HepG2 (cell line): ENCODE measurements around the gene MSANTD2. TPM values are rescaled to one million over a fixed set of nuclear protein-coding genes. Genes with fewer than 3 reads are reported as not detected.

Source experiments
- BATF2 ChIP-seq: sonication (generic); formaldehyde crosslinking; IDR thresholded peaks from 2 replicates; pipeline ENCODE4 v1.8.0; 2022; ENCODE audit warnings: mild to moderate bottlenecking, missing genetic modification reagents, moderate library complexity
- KAT8 ChIP-seq: IDR thresholded peaks from 2 replicates; pipeline ENCODE4 v1.6.1; 2016; ENCODE audit warnings: missing genetic modification reagents, missing compliant biosample characterization
- RBM39 ChIP-seq: fragments of 200-400 bp; formaldehyde crosslinking; IDR thresholded peaks from one replicate; pipeline ENCODE4 v1.6.1; 2018; ENCODE audit warnings: antibody characterized with exemption, mild to moderate bottlenecking, low read depth, low read length; ENCODE audit not compliant: poor library complexity, severe bottlenecking
- SETDB1 ChIP-seq: sonication (generic); formaldehyde crosslinking; IDR thresholded peaks from 2 replicates; pipeline ENCODE4 v1.5.1; 2020; ENCODE audit warnings: missing genetic modification reagents, mild to moderate bottlenecking, borderline replicate concordance
- SNAPC2 ChIP-seq: sonication (generic); formaldehyde crosslinking; IDR thresholded peaks from 2 replicates; pipeline ENCODE4 v1.8.1; 2022; ENCODE audit warnings: mild to moderate bottlenecking, missing genetic modification reagents
- SRF ChIP-seq: IDR thresholded peaks from 2 replicates; pipeline ENCODE4 v1.6.1; 2011; ENCODE audit warnings: mild to moderate bottlenecking, low read depth, low read length, moderate library complexity
- UBTF ChIP-seq: sonication (generic); formaldehyde crosslinking; IDR thresholded peaks from 2 replicates; pipeline ENCODE4 v1.4.0; 2020; ENCODE audit warnings: mild to moderate bottlenecking, missing genetic modification reagents
- ZBTB34 ChIP-seq: sonication (generic); formaldehyde crosslinking; IDR thresholded peaks from 2 replicates; pipeline ENCODE4 v1.8.0; 2022; ENCODE audit warnings: mild to moderate bottlenecking, missing genetic modification reagents
- ZNF432 ChIP-seq: sonication (generic); formaldehyde crosslinking; IDR thresholded peaks from 2 replicates; pipeline ENCODE4 v1.5.0; 2020; ENCODE audit warnings: missing genetic modification reagents, mild to moderate bottlenecking, borderline replicate concordance
- ZNF574 ChIP-seq: sonication (generic); formaldehyde crosslinking; IDR thresholded peaks from 2 replicates; pipeline ENCODE4 v1.4.0; 2020; ENCODE audit warnings: missing genetic modification reagents
- ZSCAN29 ChIP-seq: sonication (generic); formaldehyde crosslinking; conservative IDR thresholded peaks from 2 replicates; pipeline ENCODE4 v1.4.0; 2020; ENCODE audit warnings: mild to moderate bottlenecking, missing genetic modification reagents
- polyA plus RNA-seq, 8 experiments: library from polyadenylated mRNA; depleted of rRNA in 3 of 8; stranded (reverse) in 7 of 8; unstranded in 1 of 8; fragments of >200 nt; fragmentation: Illumina TruSeq in 4 of 8; extraction: Trizol in 4 of 8; gene quantifications; 2 replicates each; pipeline versions ENCODE4 v1.2.1 to v1.2.3, GENCODE V29; 2011 to 2016; ENCODE audit warnings: low read depth in 4 of 8, missing spikeins in 1 of 8, mixed read lengths in 1 of 8; ENCODE audit not compliant: insufficient read depth in 1 of 8
- total RNA-seq, 5 experiments: library from RNA; depleted of rRNA; stranded (reverse); fragments of >200 nt; fragmentation: Illumina TruSeq; extraction: Trizol; gene quantifications; 2 replicates each; pipeline ENCODE4 v1.2.3, GENCODE V29; 2016; ENCODE audit warnings: low read depth in 1 of 5
- TF ChIP-seq, protein P1 (sequence below), 2 experiments: sonication (generic) in 1 of 2; formaldehyde crosslinking in 1 of 2; IDR thresholded peaks; 2 replicates each; pipeline versions ENCODE4 v1.4.0 to v1.6.1; 2016 to 2020; ENCODE audit warnings: borderline replicate concordance in 1 of 2, low read depth in 1 of 2, mild to moderate bottlenecking in 1 of 2, missing genetic modification reagents in 1 of 2

MSANTD2 gene
- total and polyA plus RNA-seq, 2 of the 13 experiments (the other 11 are each of a cell fraction or from before 2014, with no cell fraction given) = 8.7 to 10.1 TPM

DNA sequence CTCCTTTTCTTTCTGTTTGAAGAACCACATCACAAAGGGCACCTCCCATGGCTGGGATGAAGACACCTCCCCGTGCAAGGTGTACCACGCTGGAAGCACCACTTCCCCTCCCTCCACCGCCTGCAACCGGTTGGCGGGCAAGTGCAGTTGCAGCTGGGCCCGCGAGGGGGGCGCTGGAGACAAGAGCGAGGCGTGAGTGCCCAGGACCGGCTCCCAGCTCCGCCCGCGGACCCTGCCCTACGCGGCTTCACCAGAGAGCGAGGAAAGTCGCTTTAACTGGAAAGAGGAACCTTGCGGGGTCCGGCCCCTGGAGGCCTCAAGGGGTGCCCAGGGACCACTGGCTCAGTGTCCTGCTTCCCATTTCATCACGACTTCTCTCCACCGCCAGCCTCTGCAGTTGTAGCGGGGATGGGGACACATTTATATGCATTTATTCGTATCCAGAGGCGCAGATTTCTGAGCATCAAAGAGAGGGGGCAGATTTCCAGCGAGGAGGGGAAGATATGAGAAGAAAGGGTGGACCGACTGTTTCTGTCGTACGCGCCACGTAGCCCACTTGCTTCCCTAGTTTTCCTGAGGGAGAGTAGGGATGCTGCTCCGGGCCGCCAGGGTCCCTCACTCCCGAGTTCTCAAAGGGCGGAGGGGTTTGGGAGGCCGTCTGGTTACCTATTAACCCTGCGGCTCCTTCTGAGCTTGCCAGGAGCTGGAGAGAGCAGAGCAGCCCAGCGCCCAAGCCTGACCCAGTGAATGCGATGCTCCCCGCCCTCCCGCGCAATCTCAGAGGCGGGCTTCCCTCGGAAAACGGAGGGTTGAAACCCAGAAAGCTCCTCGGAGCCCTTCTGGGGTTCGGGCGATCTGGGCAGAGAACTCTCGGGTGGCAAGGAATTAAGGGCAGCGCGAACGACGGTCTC, 41.6 kb downstream of the MSANTD2 start (continued):
- TF ChIP-seq UBTF (CRISPR knock-in tag) (peak; percentile 85), RBM39 (peak; percentile 30), ZSCAN29 (CRISPR knock-in tag) (peak; percentile 75), BATF2 (CRISPR knock-in tag) (no peak), ZNF574 (CRISPR knock-in tag) (peak; percentile 40; the same call in 1 of the 2 replicates), SRF (no peak), ZBTB34 (no peak), SNAPC2 (CRISPR knock-in tag) (no peak), SETDB1 (CRISPR knock-in tag) (no peak), KAT8 (peak; percentile 26; the same call in 1 of the 2 replicates), ZNF432 (CRISPR knock-in tag) (no peak)
- TF ChIP-seq, protein P1, sequence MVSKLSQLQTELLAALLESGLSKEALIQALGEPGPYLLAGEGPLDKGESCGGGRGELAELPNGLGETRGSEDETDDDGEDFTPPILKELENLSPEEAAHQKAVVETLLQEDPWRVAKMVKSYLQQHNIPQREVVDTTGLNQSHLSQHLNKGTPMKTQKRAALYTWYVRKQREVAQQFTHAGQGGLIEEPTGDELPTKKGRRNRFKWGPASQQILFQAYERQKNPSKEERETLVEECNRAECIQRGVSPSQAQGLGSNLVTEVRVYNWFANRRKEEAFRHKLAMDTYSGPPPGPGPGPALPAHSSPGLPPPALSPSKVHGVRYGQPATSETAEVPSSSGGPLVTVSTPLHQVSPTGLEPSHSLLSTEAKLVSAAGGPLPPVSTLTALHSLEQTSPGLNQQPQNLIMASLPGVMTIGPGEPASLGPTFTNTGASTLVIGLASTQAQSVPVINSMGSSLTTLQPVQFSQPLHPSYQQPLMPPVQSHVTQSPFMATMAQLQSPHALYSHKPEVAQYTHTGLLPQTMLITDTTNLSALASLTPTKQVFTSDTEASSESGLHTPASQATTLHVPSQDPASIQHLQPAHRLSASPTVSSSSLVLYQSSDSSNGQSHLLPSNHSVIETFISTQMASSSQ (IDR thresholded peaks at IDR 0.05; ENCODE audit: low read depth) = peak; percentile 84
- TF ChIP-seq, protein P1 (CRISPR knock-in tag; IDR thresholded peaks at IDR 0.05; ENCODE audit: borderline replicate concordance) = peak; percentile 71
